Measurements from ENCODE around the gene PLPPR3.

Gene PLPPR3

GRCh38 chr19:863315-863620, 41.5 kb upstream of the PLPPR3 start:
- Histone ChIP-seq H3K27me3 (ENCODE audit: control insufficient read depth in 1 of 2, insufficient read depth in 2 of 2, low read length in 2 of 2) (peaks cover 0 to 11% of the 10 kb centered on the region in 2 donors), H3K36me3 (ENCODE audit: control insufficient read depth in 1 of 2, insufficient read depth in 2 of 2, low read length in 2 of 2) (peaks cover 3 to 7% of the 10 kb centered on the region in 2 donors), H3K4me1 (ENCODE audit: control insufficient read depth in 1 of 2, insufficient read depth in 2 of 2, low read length in 2 of 2) (peaks cover 0 to 14% of the 10 kb centered on the region in 2 donors), H3K27ac (ENCODE audit: low read depth, low read length) (no peak overlapping the region), H3K9ac (ENCODE audit: low read depth in 1 of 2, low read length in 2 of 2) (no peak overlapping the region), H3K9me3 (ENCODE audit: control insufficient read depth in 1 of 2, low read length in 2 of 2) (no peaks in the 10 kb centered on the region), H3K4me3 (ENCODE audit: low read depth in 1 of 2, low read length in 2 of 2) (no peak overlapping the region)

- peak overlapping the region in 1 of 2 donors; percentile 17 for H3K4me3 ChIP-seq (ENCODE audit: low read depth in 1 of 2, low read length in 2 of 2)
- H3K36me3 ChIP-seq (ENCODE audit: control insufficient read depth in 1 of 2, insufficient read depth in 2 of 2, low read length in 2 of 2), result peaks cover 0 to 2% of the 10 kb centered on the region in 2 donors
- no peaks in the 10 kb centered on the region for H3K9me3 ChIP-seq (ENCODE audit: control insufficient read depth in 1 of 2, low read length in 2 of 2)
- no peak overlapping the region for H3K27ac ChIP-seq (ENCODE audit: low read depth, low read length)
- no peak overlapping the region for H3K9ac ChIP-seq (ENCODE audit: low read depth in 1 of 2, low read length in 2 of 2)
- peaks cover 0 to 11% of the 10 kb centered on the region in 2 donors for H3K27me3 ChIP-seq (ENCODE audit: control insufficient read depth in 1 of 2, insufficient read depth in 2 of 2, low read length in 2 of 2)
- peaks cover 0 to 14% of the 10 kb centered on the region in 2 donors for H3K4me1 ChIP-seq (ENCODE audit: control insufficient read depth in 1 of 2, insufficient read depth in 2 of 2, low read length in 2 of 2)
These were observed 41.0 kb upstream of the PLPPR3 start for GRCh38 chr19:862581-863314.

GRCh38 chr19:861756-862580, 40.2 kb upstream of the PLPPR3 start:
- Histone ChIP-seq H3K4me3 (ENCODE audit: low read depth in 1 of 2, low read length in 2 of 2) (no peak overlapping the region), H3K27ac (ENCODE audit: low read depth, low read length) (no peak overlapping the region), H3K27me3 (ENCODE audit: control insufficient read depth in 1 of 2, insufficient read depth in 2 of 2, low read length in 2 of 2) (peaks cover 0 to 11% of the 10 kb centered on the region in 2 donors), H3K9me3 (ENCODE audit: control insufficient read depth in 1 of 2, low read length in 2 of 2) (no peaks in the 10 kb centered on the region), H3K4me1 (ENCODE audit: control insufficient read depth in 1 of 2, insufficient read depth in 2 of 2, low read length in 2 of 2) (peaks cover 0 to 14% of the 10 kb centered on the region in 2 donors), H3K9ac (ENCODE audit: low read depth in 1 of 2, low read length in 2 of 2) (no peak overlapping the region), H3K36me3 (ENCODE audit: control insufficient read depth in 1 of 2, insufficient read depth in 2 of 2, low read length in 2 of 2) (no peaks in the 10 kb centered on the region)

- Histone ChIP-seq H3K4me1 (ENCODE audit: control insufficient read depth in 1 of 2, insufficient read depth in 2 of 2, low read length in 2 of 2) (peaks cover 0 to 14% of the 10 kb centered on the region in 2 donors), H3K27ac (ENCODE audit: low read depth, low read length) (no peak overlapping the region), H3K9me3 (ENCODE audit: control insufficient read depth in 1 of 2, low read length in 2 of 2) (no peaks in the 10 kb centered on the region), H3K36me3 (ENCODE audit: control insufficient read depth in 1 of 2, insufficient read depth in 2 of 2, low read length in 2 of 2) (no peaks in the 10 kb centered on the region), H3K4me3 (ENCODE audit: low read depth in 1 of 2, low read length in 2 of 2) (no peak overlapping the region), H3K9ac (ENCODE audit: low read depth in 1 of 2, low read length in 2 of 2) (no peak overlapping the region), H3K27me3 (ENCODE audit: control insufficient read depth in 1 of 2, insufficient read depth in 2 of 2, low read length in 2 of 2) (peaks cover 0 to 11% of the 10 kb centered on the region in 2 donors)
These were observed 39.5 kb upstream of the PLPPR3 start for GRCh38 chr19:861141-861755.

GRCh38 chr19:858868-859843, 37.4 kb upstream of the PLPPR3 start, which contains the start of gene CFD:
TSS of gene CFD (plus strand) at chr19:859664. CDS start at chr19:859690, 26 bp downstream.
- peak within 1 kb of the TSS; percentile 47 to 55 for H3K4me3 ChIP-seq (ENCODE audit: low read depth in 1 of 2, low read length in 2 of 2)
- peaks cover 0 to 11% of the 10 kb centered on the region in 2 donors for H3K27me3 ChIP-seq (ENCODE audit: control insufficient read depth in 1 of 2, insufficient read depth in 2 of 2, low read length in 2 of 2)
- no peaks in the 10 kb centered on the region for H3K36me3 ChIP-seq (ENCODE audit: control insufficient read depth in 1 of 2, insufficient read depth in 2 of 2, low read length in 2 of 2)
- no peaks in the 10 kb centered on the region for H3K9me3 ChIP-seq (ENCODE audit: control insufficient read depth in 1 of 2, low read length in 2 of 2)
- H3K9ac ChIP-seq (ENCODE audit: low read depth in 1 of 2, low read length in 2 of 2), result no peak within 1 kb of the TSS
- H3K27ac ChIP-seq (ENCODE audit: low read depth, low read length), result no peak within 1 kb of the TSS
- peaks cover 0 to 13% of the 10 kb centered on the region in 2 donors for H3K4me1 ChIP-seq (ENCODE audit: control insufficient read depth in 1 of 2, insufficient read depth in 2 of 2, low read length in 2 of 2)

GRCh38 chr19:858284-858683, 36.5 kb upstream of the PLPPR3 start:
- Histone ChIP-seq H3K9ac (ENCODE audit: low read depth in 1 of 2, low read length in 2 of 2) (no peak overlapping the region), H3K27me3 (ENCODE audit: control insufficient read depth in 1 of 2, insufficient read depth in 2 of 2, low read length in 2 of 2) (peaks cover 0 to 11% of the 10 kb centered on the region in 2 donors), H3K27ac (ENCODE audit: low read depth, low read length) (no peak overlapping the region), H3K9me3 (ENCODE audit: control insufficient read depth in 1 of 2, low read length in 2 of 2) (no peaks in the 10 kb centered on the region), H3K36me3 (ENCODE audit: control insufficient read depth in 1 of 2, insufficient read depth in 2 of 2, low read length in 2 of 2) (no peaks in the 10 kb centered on the region), H3K4me3 (ENCODE audit: low read depth in 1 of 2, low read length in 2 of 2) (no peak overlapping the region), H3K4me1 (ENCODE audit: control insufficient read depth in 1 of 2, insufficient read depth in 2 of 2, low read length in 2 of 2) (peaks cover 0 to 10% of the 10 kb centered on the region in 2 donors)

GRCh38 chr19:855566-856120, 33.9 kb upstream of the PLPPR3 start:
- Histone ChIP-seq H3K4me1 (ENCODE audit: control insufficient read depth in 1 of 2, insufficient read depth in 2 of 2, low read length in 2 of 2) (peaks cover 0 to 1% of the 10 kb centered on the region in 2 donors), H3K9ac (ENCODE audit: low read depth in 1 of 2, low read length in 2 of 2) (no peak overlapping the region), H3K27ac (ENCODE audit: low read depth, low read length) (no peak overlapping the region), H3K4me3 (ENCODE audit: low read depth in 1 of 2, low read length in 2 of 2) (no peak overlapping the region), H3K36me3 (ENCODE audit: control insufficient read depth in 1 of 2, insufficient read depth in 2 of 2, low read length in 2 of 2) (no peaks in the 10 kb centered on the region), H3K27me3 (ENCODE audit: control insufficient read depth in 1 of 2, insufficient read depth in 2 of 2, low read length in 2 of 2) (peaks cover 0 to 11% of the 10 kb centered on the region in 2 donors), H3K9me3 (ENCODE audit: control insufficient read depth in 1 of 2, low read length in 2 of 2) (no peaks in the 10 kb centered on the region)

GRCh38 chr19:855142-855541, 33.4 kb upstream of the PLPPR3 start:
- Histone ChIP-seq H3K27me3 (ENCODE audit: control insufficient read depth in 1 of 2, insufficient read depth in 2 of 2, low read length in 2 of 2) (peaks cover 0 to 15% of the 10 kb centered on the region in 2 donors), H3K4me1 (ENCODE audit: control insufficient read depth in 1 of 2, insufficient read depth in 2 of 2, low read length in 2 of 2) (no peaks in the 10 kb centered on the region)

GRCh38 chr19:854549-854948, 32.8 kb upstream of the PLPPR3 start:
- Histone ChIP-seq H3K9me3 (ENCODE audit: control insufficient read depth in 1 of 2, low read length in 2 of 2) (no peaks in the 10 kb centered on the region), H3K4me3 (ENCODE audit: low read depth in 1 of 2, low read length in 2 of 2) (no peak overlapping the region), H3K27me3 (ENCODE audit: control insufficient read depth in 1 of 2, insufficient read depth in 2 of 2, low read length in 2 of 2) (peaks cover 0 to 12% of the 10 kb centered on the region in 2 donors), H3K9ac (ENCODE audit: low read depth in 1 of 2, low read length in 2 of 2) (no peak overlapping the region), H3K36me3 (ENCODE audit: control insufficient read depth in 1 of 2, insufficient read depth in 2 of 2, low read length in 2 of 2) (no peaks in the 10 kb centered on the region), H3K27ac (ENCODE audit: low read depth, low read length) (no peak overlapping the region), H3K4me1 (ENCODE audit: control insufficient read depth in 1 of 2, insufficient read depth in 2 of 2, low read length in 2 of 2) (no peaks in the 10 kb centered on the region)

More at GRCh38 chr19:855142-855541, 33.4 kb upstream of the PLPPR3 start:
- Histone ChIP-seq H3K9ac (ENCODE audit: low read depth in 1 of 2, low read length in 2 of 2) (no peak overlapping the region), H3K4me3 (ENCODE audit: low read depth in 1 of 2, low read length in 2 of 2) (no peak overlapping the region), H3K36me3 (ENCODE audit: control insufficient read depth in 1 of 2, insufficient read depth in 2 of 2, low read length in 2 of 2) (no peaks in the 10 kb centered on the region), H3K27ac (ENCODE audit: low read depth, low read length) (no peak overlapping the region), H3K9me3 (ENCODE audit: control insufficient read depth in 1 of 2, low read length in 2 of 2) (no peaks in the 10 kb centered on the region)
